HL-60 (cell line): Measurements from ENCODE around the gene MIOX.

ENCODE experiments used
- DNase-seq, 2 experiments: peaks; one replicate each; pipeline ENCODE4 v3.0.0-alpha.2; 2010 to 2020; ENCODE audit warnings: low read depth in 1 of 2, low spot score in 1 of 2
- H3K27ac ChIP-seq: fragments of 250-450 bp; sonication (Bioruptor Pico); replicated peaks from 2 replicates; pipeline ENCODE4 v1.5.1; 2020; ENCODE audit warnings: mild to moderate bottlenecking, moderate library complexity
- H3K27me3 ChIP-seq: fragments of 250-450 bp; sonication (Bioruptor Pico); 2 replicates; pipeline ENCODE4 v1.5.1; 2021; ENCODE audit warnings: mild to moderate bottlenecking, moderate library complexity; ENCODE audit not compliant: insufficient read depth, poor library complexity, severe bottlenecking
- H3K4me3 ChIP-seq: replicated peaks from 2 replicates; pipeline ENCODE4 v1.5.1; 2011; ENCODE audit warnings: mild to moderate bottlenecking, control low read depth, low read length; ENCODE audit not compliant: insufficient read depth
- GABPA ChIP-seq: IDR thresholded peaks from 2 replicates; pipeline ENCODE4 v1.6.1; 2012; ENCODE audit warnings: low read depth
- POLR2AphosphoS5 ChIP-seq: IDR thresholded peaks from 2 replicates; pipeline ENCODE4 v1.6.1; 2012; ENCODE audit warnings: low read depth
- SPI1 ChIP-seq: IDR thresholded peaks from 2 replicates; pipeline ENCODE4 v1.6.1; 2012; ENCODE audit warnings: low read depth, mild to moderate bottlenecking, borderline replicate concordance
- TF ChIP-seq, protein P1 (sequence below): IDR thresholded peaks from 2 replicates; pipeline ENCODE4 v1.6.1; 2012; ENCODE audit warnings: low read depth; ENCODE audit not compliant: insufficient replicate concordance
- TF ChIP-seq, protein P2 (sequence below): IDR thresholded peaks from one replicate; pipeline ENCODE4 v1.5.1; 2011; ENCODE audit warnings: low read length, control low read depth, inconsistent platforms; ENCODE audit not compliant: insufficient read depth

MIOX gene

GRCh38 chr22:50503475-50504145, 17.0 kb downstream of the MIOX start:
- no peak overlapping the region for H3K27ac ChIP-seq
- TF ChIP-seq, protein P1, sequence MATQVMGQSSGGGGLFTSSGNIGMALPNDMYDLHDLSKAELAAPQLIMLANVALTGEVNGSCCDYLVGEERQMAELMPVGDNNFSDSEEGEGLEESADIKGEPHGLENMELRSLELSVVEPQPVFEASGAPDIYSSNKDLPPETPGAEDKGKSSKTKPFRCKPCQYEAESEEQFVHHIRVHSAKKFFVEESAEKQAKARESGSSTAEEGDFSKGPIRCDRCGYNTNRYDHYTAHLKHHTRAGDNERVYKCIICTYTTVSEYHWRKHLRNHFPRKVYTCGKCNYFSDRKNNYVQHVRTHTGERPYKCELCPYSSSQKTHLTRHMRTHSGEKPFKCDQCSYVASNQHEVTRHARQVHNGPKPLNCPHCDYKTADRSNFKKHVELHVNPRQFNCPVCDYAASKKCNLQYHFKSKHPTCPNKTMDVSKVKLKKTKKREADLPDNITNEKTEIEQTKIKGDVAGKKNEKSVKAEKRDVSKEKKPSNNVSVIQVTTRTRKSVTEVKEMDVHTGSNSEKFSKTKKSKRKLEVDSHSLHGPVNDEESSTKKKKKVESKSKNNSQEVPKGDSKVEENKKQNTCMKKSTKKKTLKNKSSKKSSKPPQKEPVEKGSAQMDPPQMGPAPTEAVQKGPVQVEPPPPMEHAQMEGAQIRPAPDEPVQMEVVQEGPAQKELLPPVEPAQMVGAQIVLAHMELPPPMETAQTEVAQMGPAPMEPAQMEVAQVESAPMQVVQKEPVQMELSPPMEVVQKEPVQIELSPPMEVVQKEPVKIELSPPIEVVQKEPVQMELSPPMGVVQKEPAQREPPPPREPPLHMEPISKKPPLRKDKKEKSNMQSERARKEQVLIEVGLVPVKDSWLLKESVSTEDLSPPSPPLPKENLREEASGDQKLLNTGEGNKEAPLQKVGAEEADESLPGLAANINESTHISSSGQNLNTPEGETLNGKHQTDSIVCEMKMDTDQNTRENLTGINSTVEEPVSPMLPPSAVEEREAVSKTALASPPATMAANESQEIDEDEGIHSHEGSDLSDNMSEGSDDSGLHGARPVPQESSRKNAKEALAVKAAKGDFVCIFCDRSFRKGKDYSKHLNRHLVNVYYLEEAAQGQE: no peak
- TF ChIP-seq SPI1 (no peak), GABPA (no peak), POLR2AphosphoS5 (no peak)
- TF ChIP-seq, protein P2, sequence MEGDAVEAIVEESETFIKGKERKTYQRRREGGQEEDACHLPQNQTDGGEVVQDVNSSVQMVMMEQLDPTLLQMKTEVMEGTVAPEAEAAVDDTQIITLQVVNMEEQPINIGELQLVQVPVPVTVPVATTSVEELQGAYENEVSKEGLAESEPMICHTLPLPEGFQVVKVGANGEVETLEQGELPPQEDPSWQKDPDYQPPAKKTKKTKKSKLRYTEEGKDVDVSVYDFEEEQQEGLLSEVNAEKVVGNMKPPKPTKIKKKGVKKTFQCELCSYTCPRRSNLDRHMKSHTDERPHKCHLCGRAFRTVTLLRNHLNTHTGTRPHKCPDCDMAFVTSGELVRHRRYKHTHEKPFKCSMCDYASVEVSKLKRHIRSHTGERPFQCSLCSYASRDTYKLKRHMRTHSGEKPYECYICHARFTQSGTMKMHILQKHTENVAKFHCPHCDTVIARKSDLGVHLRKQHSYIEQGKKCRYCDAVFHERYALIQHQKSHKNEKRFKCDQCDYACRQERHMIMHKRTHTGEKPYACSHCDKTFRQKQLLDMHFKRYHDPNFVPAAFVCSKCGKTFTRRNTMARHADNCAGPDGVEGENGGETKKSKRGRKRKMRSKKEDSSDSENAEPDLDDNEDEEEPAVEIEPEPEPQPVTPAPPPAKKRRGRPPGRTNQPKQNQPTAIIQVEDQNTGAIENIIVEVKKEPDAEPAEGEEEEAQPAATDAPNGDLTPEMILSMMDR: no peak
- no peaks in the 10 kb centered on the region for H3K27me3 ChIP-seq
- DNase-seq: no peak
- no peak overlapping the region for H3K4me3 ChIP-seq

GRCh38 chr22:50504369-50505211, 17.9 kb downstream of the MIOX start:
- Histone ChIP-seq H3K27ac (no peak overlapping the region), H3K4me3 (no peak overlapping the region), H3K27me3 (no peaks in the 10 kb centered on the region)
- TF ChIP-seq, protein P1: no peak
- TF ChIP-seq, protein P2: no peak
- TF ChIP-seq GABPA (no peak), SPI1 (no peak), POLR2AphosphoS5 (no peak)
- no peak for DNase-seq

DNA sequence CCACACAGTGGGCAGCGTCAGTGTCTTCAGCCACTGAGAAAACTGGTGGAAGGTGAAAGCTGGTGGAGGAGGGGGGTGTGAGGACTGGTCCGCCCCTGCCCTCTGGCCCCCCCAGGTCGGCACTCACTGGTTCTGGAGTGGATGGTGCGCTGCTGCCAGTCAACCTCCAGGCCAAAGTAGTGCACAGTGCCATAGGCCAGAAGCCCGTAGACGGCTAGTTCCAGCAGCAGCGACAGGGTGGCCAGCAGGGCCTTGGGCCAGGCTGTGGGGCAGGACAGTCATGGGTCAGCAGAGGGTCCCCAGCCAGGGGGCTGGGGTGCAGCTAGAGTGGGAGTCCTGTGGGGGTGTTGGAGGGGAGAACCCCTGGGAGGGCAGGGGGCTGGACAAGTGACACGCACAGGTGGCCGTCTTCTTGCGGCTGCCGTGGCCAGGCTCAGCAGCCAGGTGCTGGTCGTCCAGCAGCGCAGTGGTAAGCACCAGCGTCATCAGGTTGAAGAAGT, 18.7 kb downstream of the MIOX start:
- no peak overlapping the region for H3K27ac ChIP-seq
- no peak overlapping the region for H3K4me3 ChIP-seq
- no peak for DNase-seq
- TF ChIP-seq, protein P1: no peak
- TF ChIP-seq SPI1 (no peak), GABPA (no peak), POLR2AphosphoS5 (no peak)
- TF ChIP-seq, protein P2: no peak
- no peaks in the 10 kb centered on the region for H3K27me3 ChIP-seq
